IMR-90 (cell line): ENCODE measurements around the gene ZFHX3. TPM values are rescaled to one million over a fixed set of nuclear protein-coding genes. Genes with fewer than 3 reads are reported as not detected.

ENCODE experiments used
- ATAC-seq: fragments of 200-7000 bp; cut with Tn5 transposase; 2 replicates; pipeline ENCODE4 v1.9.1; 2020; ENCODE audit warnings: low read depth, mild to moderate bottlenecking, moderate library complexity
- BruUV-seq: library from RNA; stranded (reverse); fragments of 400-500 nt; replicated peaks from 2 replicates; lab custom pipeline; 2021; lab: Mats Ljungman, UMichigan
- CTCF ChIA-PET: fragments of 300-600 bp; formaldehyde crosslinking; extraction: SDS; loops from one replicate; lab custom pipeline; 2021; ENCODE audit warnings: antibody characterized with exemption; lab: Yijun Ruan, JAX
- POLR2A ChIA-PET: fragments of 300-600 bp; sonication (Branson Sonifier 250); formaldehyde crosslinking; loops from one replicate; lab custom pipeline; 2022; ENCODE audit warnings: antibody characterized with exemption; ENCODE audit not compliant: unreplicated experiment; lab: Charles Lee
- DNase-seq: peaks from one replicate; pipeline ENCODE4 v3.0.0; 2013
- H2AFZ ChIP-seq: replicated peaks from 2 replicates; pipeline ENCODE3; 2013; ENCODE audit warnings: low read length, mild to moderate bottlenecking; ENCODE audit not compliant: poor library complexity
- H2AK5ac ChIP-seq: 2 replicates; pipeline ENCODE4 v1.6.1; 2013; ENCODE audit warnings: low read depth, low read length, inconsistent platforms
- H2AK9ac ChIP-seq: replicated peaks from 2 replicates; pipeline ENCODE3; 2013; ENCODE audit warnings: mild to moderate bottlenecking, low read depth, low read length, moderate library complexity; ENCODE audit not compliant: poor library complexity
- H2BK120ac ChIP-seq: 2 replicates; pipeline ENCODE4 v1.6.1; 2013; ENCODE audit warnings: low read depth, low read length, inconsistent platforms
- H2BK15ac ChIP-seq: 3 replicates; pipeline ENCODE4 v1.6.1; 2013; ENCODE audit warnings: low read depth, low read length, inconsistent platforms
- H2BK20ac ChIP-seq: 2 replicates; pipeline ENCODE4 v1.6.1; 2013; ENCODE audit warnings: low read depth, mild to moderate bottlenecking, inconsistent platforms, low read length, moderate library complexity
- H2BK5ac ChIP-seq: 2 replicates; pipeline ENCODE4 v1.6.1; 2013; ENCODE audit warnings: mild to moderate bottlenecking, low read depth, low read length, inconsistent platforms; ENCODE audit not compliant: poor library complexity, severe bottlenecking
- H3K14ac ChIP-seq: replicated peaks from 2 replicates; pipeline ENCODE4 v1.6.1; 2013; ENCODE audit warnings: low read depth, low read length, inconsistent platforms
- H3K18ac ChIP-seq: 2 replicates; pipeline ENCODE4 v1.6.1; 2013; ENCODE audit warnings: low read depth, low read length, control low read depth
- H3K23ac ChIP-seq: 2 replicates; pipeline ENCODE4 v1.6.1; 2013; ENCODE audit warnings: low read depth, low read length, inconsistent platforms
- H3K27ac ChIP-seq: 2 replicates; pipeline ENCODE4 v1.5.1; 2013; ENCODE audit warnings: mild to moderate bottlenecking, control low read depth, low read length; ENCODE audit not compliant: insufficient read depth
- H3K27me3 ChIP-seq: 2 replicates; pipeline ENCODE4 v1.6.1; 2013; ENCODE audit warnings: low read length; ENCODE audit not compliant: control insufficient read depth, insufficient read depth
- H3K36me3 ChIP-seq: 2 replicates; pipeline ENCODE4 v1.6.1; 2013; ENCODE audit warnings: low read length, mixed read lengths; ENCODE audit not compliant: control insufficient read depth, insufficient read depth
- H3K4ac ChIP-seq: 2 replicates; pipeline ENCODE4 v1.6.1; 2013; ENCODE audit warnings: low read depth, low read length, inconsistent platforms
- H3K4me1 ChIP-seq: 2 replicates; pipeline ENCODE4 v1.6.1; 2013; ENCODE audit warnings: low read length, mixed read lengths; ENCODE audit not compliant: control insufficient read depth, insufficient read depth
- H3K4me2 ChIP-seq: 2 replicates; pipeline ENCODE4 v1.6.1; 2013; ENCODE audit warnings: low read depth, mild to moderate bottlenecking, control low read depth, low read length, moderate library complexity
- H3K4me3 ChIP-seq: 2 replicates; pipeline ENCODE4 v1.5.1; 2013; ENCODE audit warnings: low read depth, mild to moderate bottlenecking, control low read depth, low read length, moderate library complexity; ENCODE audit not compliant: insufficient read depth
- H3K56ac ChIP-seq: 2 replicates; pipeline ENCODE4 v1.6.1; 2013; ENCODE audit warnings: low read length, inconsistent platforms; ENCODE audit not compliant: insufficient read depth; ENCODE audit errors: extremely low read depth
- H3K79me1 ChIP-seq, 2 experiments: 2 replicates each; pipeline ENCODE4 v1.6.1; 2013; ENCODE audit warnings: low read length in 2 of 2, inconsistent platforms in 1 of 2, low read depth in 1 of 2
- H3K9ac ChIP-seq: 2 replicates; pipeline ENCODE4 v1.6.1; 2013; ENCODE audit warnings: low read depth, low read length, control low read depth
- H3K9me1 ChIP-seq: 2 replicates; pipeline ENCODE4 v1.6.1; 2013; ENCODE audit warnings: low read length, inconsistent platforms; ENCODE audit not compliant: insufficient read depth
- H3K9me3 ChIP-seq: 2 replicates; pipeline ENCODE4 v1.6.1; 2013; ENCODE audit warnings: low read length; ENCODE audit not compliant: control insufficient read depth, insufficient read depth
- H4K20me1 ChIP-seq: 2 replicates; pipeline ENCODE4 v1.6.1; 2013; ENCODE audit warnings: low read length, inconsistent platforms; ENCODE audit not compliant: insufficient read depth
- H4K5ac ChIP-seq: 2 replicates; pipeline ENCODE4 v1.6.1; 2013; ENCODE audit warnings: mild to moderate bottlenecking, low read depth, low read length, control low read depth
- H4K8ac ChIP-seq, 2 experiments: 2 replicates each; pipeline ENCODE4 v1.6.1; 2013; ENCODE audit warnings: low read depth in 2 of 2, low read length in 2 of 2, control low read depth in 1 of 2, inconsistent platforms in 1 of 2
- H4K91ac ChIP-seq: 2 replicates; pipeline ENCODE4 v1.6.1; 2013; ENCODE audit warnings: low read depth, low read length, inconsistent platforms; ENCODE audit not compliant: insufficient read depth
- BHLHE40 ChIP-seq: fragments of 150-350 bp; IDR thresholded peaks from 2 replicates; pipeline ENCODE4 v1.6.1; 2016; ENCODE audit warnings: mild to moderate bottlenecking, low read depth, low read length
- FOS ChIP-seq: fragments of 150-350 bp; IDR thresholded peaks from 2 replicates; pipeline ENCODE4 v1.6.1; 2016; ENCODE audit warnings: low read depth, low read length
- NFE2L2 ChIP-seq: fragments of 150-350 bp; IDR thresholded peaks from 2 replicates; pipeline ENCODE4 v1.6.1; 2016; ENCODE audit warnings: low read depth, mild to moderate bottlenecking, low read length
- POLR2A ChIP-seq: IDR thresholded peaks from 2 replicates; pipeline ENCODE4 v1.6.1; 2012; ENCODE audit warnings: mild to moderate bottlenecking, low read depth, low read length
- RAD21 ChIP-seq: IDR thresholded peaks from 2 replicates; pipeline ENCODE4 v1.6.1; 2012; ENCODE audit warnings: low read length, improper control_type of control experiment
- RFX5 ChIP-seq: IDR thresholded peaks from 2 replicates; pipeline ENCODE4 v1.8.0; 2012; ENCODE audit warnings: low read depth, mild to moderate bottlenecking, low read length, moderate library complexity
- WGBS, 2 experiments: methylation state at CpG; one replicate each; pipeline versions ENCODE4 v1.1.5 to v1.1.7; 2013; ENCODE audit warnings: missing lambda C conversion rate in 2 of 2; ENCODE audit not compliant: insufficient read length in 1 of 2; ENCODE audit errors: extremely low coverage in 2 of 2; 5-methylcytosine and 5-hydroxymethylcytosine counted together
- dilution Hi-C: fragments of 300-500 bp; cut with HindIII; formaldehyde crosslinking; loops from one replicate; pipeline ENCODE4 v1.14.3; 2018; ENCODE audit warnings: low sequenced_read_pairs; ENCODE audit not compliant: unreplicated experiment
- in situ Hi-C: fragments of 300-500 bp; cut with MboI; formaldehyde crosslinking; loops from 3 replicates; pipeline ENCODE4 v1.14.3; 2019; ENCODE audit warnings: low sequenced_read_pairs, inconsistent platforms, mixed read lengths
- intact Hi-C: fragments of 100-400 bp; cut with micrococcal nuclease; formaldehyde crosslinking; loops from 2 replicates; pipeline ENCODE4 v1.10.0; 2022
- polyA plus RNA-seq, 3 experiments: library from polyadenylated mRNA; depleted of rRNA; stranded (reverse); fragments of >200 nt; gene quantifications; 2 replicates each; pipeline ENCODE4 v1.2.3, GENCODE V29; 2012; ENCODE audit warnings: low replicate concordance in 1 of 3
- total RNA-seq: library from RNA; depleted of rRNA; stranded (reverse); fragments of >200 nt; gene quantifications from 2 replicates; pipeline ENCODE4 v1.2.3, GENCODE V29; 2012
- TF ChIP-seq, protein P1 (sequence below): conservative IDR thresholded peaks from 2 replicates; pipeline ENCODE4 v1.5.1; 2012; ENCODE audit warnings: mild to moderate bottlenecking, low read depth, low read length, improper control_type of control experiment

The ZFHX3 gene
- total and polyA plus RNA-seq, 2 of the 4 experiments (the other 2 are of a cell fraction): 1.4 to 1.7 TPM

GRCh38 chr16:73086108-73086507 is 38.2 kb upstream of the ZFHX3 start:
- no peak overlapping the region for H2AK5ac ChIP-seq
- no peaks in the 10 kb centered on the region for H3K36me3 ChIP-seq
- H3K23ac ChIP-seq: no peak overlapping the region
- H3K9ac ChIP-seq: no peak overlapping the region
- H3K27me3 ChIP-seq: no peaks in the 10 kb centered on the region
- no TSS peak for BruUV-seq
- ATAC-seq (no peak), DNase-seq (no peak)
- H2BK5ac ChIP-seq: no peak overlapping the region
- H2BK120ac ChIP-seq: no peak overlapping the region
- H3K4me2 ChIP-seq: no peak overlapping the region
- H4K20me1 ChIP-seq: no peaks in the 10 kb centered on the region
- H4K8ac ChIP-seq: no peak overlapping the region
- no peak overlapping the region for H3K14ac ChIP-seq
- ChIA-PET CTCF (no interaction called here), POLR2A (no interaction called here)
- H3K9me1 ChIP-seq: peaks cover 2% of the 10 kb centered on the region; the same call in 1 of the 2 replicates
- H2AFZ ChIP-seq: no peak overlapping the region
- in situ Hi-C loops (no loop called here), dilution Hi-C loops (no loop called here), intact Hi-C loops (no loop called here)
- H3K56ac ChIP-seq: no peak overlapping the region
- no peak for TF ChIP-seq FOS
- TF ChIP-seq, protein P1, sequence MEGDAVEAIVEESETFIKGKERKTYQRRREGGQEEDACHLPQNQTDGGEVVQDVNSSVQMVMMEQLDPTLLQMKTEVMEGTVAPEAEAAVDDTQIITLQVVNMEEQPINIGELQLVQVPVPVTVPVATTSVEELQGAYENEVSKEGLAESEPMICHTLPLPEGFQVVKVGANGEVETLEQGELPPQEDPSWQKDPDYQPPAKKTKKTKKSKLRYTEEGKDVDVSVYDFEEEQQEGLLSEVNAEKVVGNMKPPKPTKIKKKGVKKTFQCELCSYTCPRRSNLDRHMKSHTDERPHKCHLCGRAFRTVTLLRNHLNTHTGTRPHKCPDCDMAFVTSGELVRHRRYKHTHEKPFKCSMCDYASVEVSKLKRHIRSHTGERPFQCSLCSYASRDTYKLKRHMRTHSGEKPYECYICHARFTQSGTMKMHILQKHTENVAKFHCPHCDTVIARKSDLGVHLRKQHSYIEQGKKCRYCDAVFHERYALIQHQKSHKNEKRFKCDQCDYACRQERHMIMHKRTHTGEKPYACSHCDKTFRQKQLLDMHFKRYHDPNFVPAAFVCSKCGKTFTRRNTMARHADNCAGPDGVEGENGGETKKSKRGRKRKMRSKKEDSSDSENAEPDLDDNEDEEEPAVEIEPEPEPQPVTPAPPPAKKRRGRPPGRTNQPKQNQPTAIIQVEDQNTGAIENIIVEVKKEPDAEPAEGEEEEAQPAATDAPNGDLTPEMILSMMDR: no peak
- no peak for TF ChIP-seq RAD21
- TF ChIP-seq RFX5: no peak
- no peak for TF ChIP-seq POLR2A
- TF ChIP-seq BHLHE40: no peak
- no peak for TF ChIP-seq NFE2L2
- H4K91ac ChIP-seq: no peak overlapping the region
- WGBS, 2 experiments: no CpG with 5 or more reads among the region's 4 CpGs
- H3K18ac ChIP-seq: no peak overlapping the region
- H3K27ac ChIP-seq: no peak overlapping the region
- no peak overlapping the region for H2BK20ac ChIP-seq
- H4K5ac ChIP-seq: no peak overlapping the region
- no peak overlapping the region for H2BK15ac ChIP-seq
- no peaks in the 10 kb centered on the region for H3K4me1 ChIP-seq
- H2AK9ac ChIP-seq: no peak overlapping the region
- no peak overlapping the region for H3K4ac ChIP-seq
- no peaks in the 10 kb centered on the region for H3K79me1 ChIP-seq
- no peaks in the 10 kb centered on the region for H3K9me3 ChIP-seq
- no peak overlapping the region for H3K4me3 ChIP-seq
